DOHH2 (cell line): ENCODE measurements around the gene P2RX7.

Experiments used
- CTCF ChIP-seq: fragments of 200-600 bp; sonication (generic); IDR thresholded peaks from one replicate; pipeline ENCODE4 v1.5.1; 2014; ENCODE audit warnings: antibody characterized with exemption, mild to moderate bottlenecking, low read depth, low read length; ENCODE audit not compliant: poor library complexity, severe bottlenecking
- EZH2phosphoT487 ChIP-seq: fragments of 200-600 bp; sonication (generic); IDR thresholded peaks from 2 replicates; pipeline ENCODE4 v1.6.1; 2017; ENCODE audit warnings: borderline replicate concordance, mild to moderate bottlenecking, antibody characterized with exemption, low read length, moderate library complexity, mixed read lengths

- TF ChIP-seq CTCF (no peak), EZH2phosphoT487 (no peak)
These were observed 80.2 kb downstream of the P2RX7 start for GRCh38 chr12:121212875-121213274.
